ENCODE results near the gene ZBP1.

Gene ZBP1

GRCh38 chr20:57616143-57616951, 3.9 kb downstream of the ZBP1 start:
- no peak for DNase-seq

- no peak for DNase-seq
Observed at GRCh38 chr20:57615445-57615811, 4.8 kb downstream of the ZBP1 start.

DNA sequence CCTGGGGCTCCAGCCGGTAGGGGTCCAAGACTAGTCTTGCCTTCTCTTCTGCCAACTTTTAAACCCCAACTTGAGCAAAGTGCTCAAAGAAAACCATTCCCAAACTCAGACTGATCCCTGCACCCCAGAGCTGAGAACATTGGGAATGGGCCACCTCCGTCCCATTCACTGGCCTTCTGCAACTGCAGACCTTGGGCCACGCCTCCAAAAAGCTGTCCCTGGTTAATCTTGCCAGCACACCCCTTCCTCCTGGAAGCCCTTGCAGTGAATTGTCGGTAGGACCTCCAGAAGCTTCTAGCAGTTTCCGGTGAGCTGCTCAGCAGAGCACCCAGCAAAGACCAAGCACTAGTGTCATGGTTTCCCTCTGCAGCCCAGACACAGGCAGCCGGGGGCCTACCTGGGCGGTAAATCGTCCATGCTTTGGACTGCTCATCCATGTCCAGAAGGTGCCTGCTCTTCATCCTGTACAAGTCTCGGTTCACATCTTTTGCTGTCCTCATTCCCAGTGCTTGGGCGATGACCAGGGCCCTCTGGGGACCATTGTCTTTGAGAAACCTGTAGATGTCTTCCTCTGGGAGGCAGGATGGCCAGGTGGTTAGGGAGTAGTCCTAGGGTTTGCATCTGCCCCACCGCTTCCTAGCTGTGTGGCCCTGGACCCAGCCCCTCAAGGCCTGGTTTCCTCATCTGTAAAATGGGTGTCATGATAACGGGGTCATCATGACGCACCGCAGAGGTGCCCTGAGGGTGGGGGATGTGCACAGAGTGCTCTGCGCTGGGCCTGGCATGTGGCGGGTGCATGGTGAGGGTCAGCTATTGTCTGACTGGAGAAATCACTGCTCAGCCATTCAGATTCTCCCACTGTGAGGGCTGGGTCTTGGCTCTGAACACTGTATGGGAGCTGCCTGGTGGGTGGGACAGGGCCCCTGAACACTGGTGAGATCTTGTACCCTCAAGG, 5.5 kb downstream of the ZBP1 start:
- DNase-seq, result no peak

GRCh38 chr20:57613481-57613921, 6.7 kb downstream of the ZBP1 start:
- DNase-seq, result no peak

- no peak for DNase-seq
Observed at GRCh38 chr20:57612916-57613315, 7.3 kb downstream of the ZBP1 start.

GRCh38 chr20:57612436-57612835, 7.8 kb downstream of the ZBP1 start:
- DNase-seq, result no peak

GRCh38 chr20:57611586-57612311, 8.5 kb downstream of the ZBP1 start:
- DNase-seq, result no peak

DNA sequence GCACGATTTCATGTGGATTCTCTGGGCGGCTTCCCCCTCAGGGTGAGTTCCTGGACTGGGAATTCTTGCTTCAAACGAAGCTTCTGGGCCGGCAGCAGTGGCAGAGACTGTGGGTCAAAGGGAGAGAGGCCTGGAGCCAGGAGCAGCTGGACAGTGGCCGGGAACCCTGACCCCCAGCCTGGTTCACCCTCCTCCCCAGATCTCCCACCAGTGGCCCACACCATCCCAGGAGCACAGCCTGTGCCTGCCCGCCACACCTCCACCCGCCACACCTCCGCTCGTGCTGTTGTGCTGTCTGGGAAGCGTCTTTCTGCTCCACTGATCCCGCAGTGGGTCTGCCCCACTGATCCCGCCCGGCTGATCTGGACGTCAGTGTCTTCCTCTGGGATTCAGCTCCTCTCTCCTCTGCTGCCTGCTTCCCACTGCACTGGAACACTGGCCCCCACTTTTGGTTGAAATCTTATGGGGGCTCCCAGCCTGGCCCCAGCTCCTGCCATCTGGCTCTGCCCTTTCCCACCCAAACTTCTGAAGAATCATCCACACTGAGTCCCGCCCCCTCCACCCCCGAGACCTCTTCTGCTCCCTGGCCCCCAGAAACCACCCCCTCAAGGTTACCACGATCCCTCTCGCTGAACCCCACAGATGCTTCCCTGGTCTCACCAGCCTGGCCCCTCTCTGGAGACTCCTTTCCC, 9.8 kb downstream of the ZBP1 start:
- DNase-seq, result no peak

- DNase-seq, result no peak
Observed at GRCh38 chr20:57609842-57610167, 10.4 kb downstream of the ZBP1 start.

DNA sequence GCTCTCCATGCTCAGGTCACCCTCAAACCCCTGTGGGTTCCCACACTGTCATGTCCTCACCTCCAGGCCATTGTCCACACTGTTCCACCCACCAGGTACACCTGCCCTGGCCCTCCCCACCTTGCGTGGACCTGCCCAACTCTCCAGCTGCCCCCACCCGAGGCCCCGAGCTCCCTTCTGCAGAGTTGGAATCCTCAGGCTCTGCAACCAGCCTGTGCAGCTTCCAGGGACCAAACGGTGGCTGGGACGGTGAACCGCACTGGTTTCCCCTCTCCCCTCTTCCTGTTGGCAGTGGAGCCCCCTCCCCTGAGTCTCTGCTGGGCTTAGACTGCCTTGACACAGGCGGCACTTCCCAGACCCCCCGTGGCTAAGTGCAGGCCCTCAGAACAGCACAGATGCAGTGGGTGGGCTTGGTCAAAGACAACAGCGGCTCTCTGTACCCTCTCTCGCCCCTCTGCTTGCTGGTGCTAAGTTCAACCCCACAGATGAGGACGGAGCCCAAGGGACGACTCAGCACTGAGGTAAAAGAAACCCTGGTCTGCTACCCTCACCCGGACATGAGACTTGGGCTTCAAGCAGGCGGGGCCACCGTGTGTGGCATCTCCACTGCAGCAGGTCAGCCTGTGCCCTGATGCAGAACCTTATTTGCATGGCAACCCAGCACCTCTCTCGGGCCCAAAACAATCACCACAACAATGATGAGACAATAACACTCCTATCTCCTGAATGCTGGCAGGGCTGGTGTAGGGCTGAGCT, 11.0 kb downstream of the ZBP1 start:
- no peak for DNase-seq

DNA sequence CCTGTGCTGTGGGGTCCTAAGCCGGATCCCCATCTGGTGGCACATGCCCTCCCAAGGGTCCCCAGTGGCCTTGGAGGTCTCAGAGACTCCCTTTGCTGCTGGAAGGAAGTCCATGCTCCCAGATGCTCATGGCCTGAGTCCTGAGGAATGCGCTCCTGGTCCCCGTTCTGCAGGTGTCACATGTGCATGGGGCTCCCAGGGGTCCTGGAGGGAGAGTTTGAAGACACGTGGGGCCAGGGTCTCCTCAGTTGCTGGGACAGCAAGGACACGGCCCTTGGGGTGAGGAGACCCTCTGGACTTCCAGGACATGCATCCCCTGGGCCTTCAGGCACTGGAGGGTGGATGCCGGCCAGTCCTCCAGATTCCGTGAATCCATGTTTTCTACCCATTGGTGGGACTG, 11.7 kb downstream of the ZBP1 start:
- DNase-seq, result no peak

GRCh38 chr20:57605878-57606277, 14.3 kb downstream of the ZBP1 start:
- no peak for DNase-seq

GRCh38 chr20:57605045-57605444, 15.2 kb downstream of the ZBP1 start:
- no peak for DNase-seq

DNA sequence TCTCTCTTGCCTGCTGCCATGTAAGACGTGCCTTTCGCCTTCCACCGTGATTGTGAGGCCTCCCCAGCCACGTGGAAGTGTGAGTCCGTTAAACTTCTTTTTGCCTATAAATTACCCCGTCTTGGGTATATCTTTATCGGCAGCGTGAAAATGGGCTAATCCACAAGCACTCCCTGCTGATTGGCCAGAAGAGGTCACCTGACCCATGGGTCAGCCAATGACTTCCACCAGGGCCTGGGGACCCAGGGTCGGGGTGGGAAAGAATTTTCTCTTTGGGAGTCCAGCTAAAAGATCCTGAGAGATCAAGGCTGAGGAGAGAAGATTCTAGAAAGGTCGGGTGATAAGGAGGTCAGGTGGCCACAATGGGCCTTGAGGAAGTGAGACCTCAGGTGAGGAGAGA, 17.1 kb downstream of the ZBP1 start:
- no peak for DNase-seq

DNA sequence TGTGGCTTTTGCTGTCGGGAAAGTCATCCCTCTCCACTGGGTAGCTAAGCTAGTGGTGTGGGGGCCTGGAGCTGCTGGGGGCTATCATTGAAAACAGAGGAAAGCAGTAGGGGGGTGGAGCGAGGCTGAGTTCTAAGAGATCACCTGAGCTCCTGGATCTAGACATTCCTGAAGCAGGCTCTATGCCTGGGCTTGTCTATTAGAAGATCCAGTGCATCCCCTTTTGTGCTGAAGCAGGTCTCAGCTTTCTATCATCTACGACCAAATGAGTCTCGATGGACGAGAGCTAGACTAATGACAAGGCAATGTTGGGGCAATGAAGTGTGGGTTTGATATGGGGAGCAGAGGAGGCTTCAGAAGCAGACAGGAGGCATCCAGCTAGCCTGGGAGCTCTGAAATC, 18.5 kb downstream of the ZBP1 start:
- DNase-seq, result no peak

GRCh38 chr20:57601211-57601570, 19.0 kb downstream of the ZBP1 start:
- no peak for DNase-seq

DNA sequence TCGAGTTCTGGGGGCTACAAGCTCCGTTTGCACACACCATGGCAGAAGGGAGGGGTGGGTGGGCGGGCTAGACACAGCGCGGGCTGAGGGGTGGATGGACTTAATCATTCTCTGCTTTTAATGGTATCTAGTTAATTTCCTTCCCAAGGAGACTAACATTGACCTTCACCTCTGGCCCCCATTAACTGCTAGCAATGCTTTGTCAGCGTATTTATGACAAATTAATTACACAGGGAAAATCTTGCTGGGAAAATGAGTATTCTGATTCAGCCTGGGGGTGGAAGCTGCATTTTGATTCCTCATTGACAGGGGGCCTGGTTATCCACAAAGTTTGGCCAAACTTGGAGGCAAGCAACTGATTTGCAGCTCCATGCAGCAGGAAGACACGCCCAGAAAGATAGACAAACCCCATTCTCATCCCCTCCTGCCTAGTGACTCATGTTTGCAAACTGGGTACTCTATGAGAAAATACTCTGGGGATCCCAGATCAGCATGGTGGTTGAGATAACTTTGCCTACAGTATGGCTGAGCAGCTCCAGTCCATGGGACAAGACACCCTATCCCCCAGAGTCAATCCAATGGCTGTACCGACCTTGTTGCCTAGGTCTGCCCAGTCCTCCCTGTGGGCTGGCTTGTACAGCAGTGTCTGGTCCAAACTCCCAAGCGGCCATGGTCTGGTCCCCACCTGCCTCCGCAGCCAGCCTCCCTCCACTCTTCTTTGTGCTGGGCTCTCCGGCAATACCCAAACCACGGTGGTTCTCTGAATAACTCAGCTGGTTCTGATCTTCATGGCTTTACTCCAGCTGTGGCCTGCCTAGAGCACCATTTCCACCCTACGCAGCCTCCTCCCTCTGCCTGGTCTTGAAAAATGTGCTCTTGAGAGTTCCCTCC, 19.7 kb downstream of the ZBP1 start:
- no peak for DNase-seq

GRCh38 chr20:57598491-57598890, 21.7 kb downstream of the ZBP1 start:
- no peak for DNase-seq

GRCh38 chr20:57598060-57598459, 22.2 kb downstream of the ZBP1 start:
- no peak for DNase-seq

DNA sequence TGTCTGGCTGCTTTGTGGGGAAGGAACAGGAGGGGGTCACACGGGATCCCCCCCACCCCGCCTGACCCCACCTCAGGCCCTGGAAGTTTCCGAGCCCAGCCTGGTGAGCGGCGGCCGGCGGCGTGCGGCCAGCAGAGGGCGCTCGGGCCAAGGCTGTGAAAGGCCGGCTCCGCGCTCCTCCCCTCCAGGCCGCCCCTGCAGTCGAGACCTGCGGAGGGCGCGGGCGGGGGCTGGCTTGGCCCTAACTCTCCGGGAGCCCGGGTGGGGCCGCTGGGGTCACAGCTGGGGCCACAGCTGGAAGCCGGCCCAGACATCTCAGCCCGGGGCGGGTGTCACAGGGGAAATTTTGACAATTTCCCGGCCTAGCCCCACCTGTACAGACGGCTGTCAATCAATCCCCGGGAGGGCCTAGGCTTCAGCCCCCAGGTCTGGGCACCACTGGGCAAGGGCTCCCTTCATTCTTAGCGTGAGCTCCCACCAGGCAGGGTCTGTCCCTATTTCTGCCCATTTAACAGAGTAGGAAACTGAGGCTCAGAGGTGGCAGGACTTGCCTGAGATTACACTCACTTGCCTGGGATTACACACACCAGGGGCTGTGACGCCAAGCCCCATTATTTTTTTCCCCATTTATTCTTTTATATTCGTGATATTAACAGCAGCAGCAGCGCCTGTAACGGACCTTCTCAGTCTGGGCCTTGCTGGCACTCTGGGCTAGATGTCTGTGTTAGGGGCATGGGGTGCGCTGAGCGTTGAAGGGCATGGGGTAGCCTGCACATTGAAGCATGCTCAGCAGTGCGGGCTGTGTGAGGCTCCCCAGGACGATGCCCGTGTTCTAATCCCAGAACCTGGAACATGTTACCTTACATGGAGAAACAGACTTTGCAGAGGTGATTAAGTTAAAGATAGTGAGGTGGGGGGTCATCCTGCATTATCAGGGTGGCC, 23.0 kb downstream of the ZBP1 start:
- DNase-seq, result peak; percentile 27 to 45

Data from NCI-H2081 (cell line).